Adipose tissue (tissue), 3 donors: ENCODE measurements around the gene XPOT. TPM values are rescaled to one million over a fixed set of nuclear protein-coding genes. Genes with fewer than 3 reads are reported as not detected.
A peak's percentile ranks its signal among the peaks of the same experiment; 100 is the strongest.

Experiments
- H3K27ac ChIP-seq: one replicate; pipeline ENCODE4 v1.5.1; 2013; ENCODE audit warnings: low read depth, low read length
- WGBS, 3 donors: extraction: QIAGEN DNeasy Blood & Tissue Kit; methylation state at CpG; one replicate each; pipeline ENCODE4 v1.1.7; 2013; 5-methylcytosine and 5-hydroxymethylcytosine counted together
- polyA plus RNA-seq, 3 donors: library from polyadenylated mRNA; stranded (reverse); fragments of 200-250 nt; gene quantifications; one replicate each; pipeline ENCODE4 v1.2.3, GENCODE V29; 2013
- donor health status: healthy with polysubstance abuse.
- donor health status: Bipolar disorder and iron deficiency.
- donor health status: healthy.

XPOT gene
- polyA plus RNA-seq, 3 donors, result 14.7 to 31.3 (median 21.4) TPM

DNA sequence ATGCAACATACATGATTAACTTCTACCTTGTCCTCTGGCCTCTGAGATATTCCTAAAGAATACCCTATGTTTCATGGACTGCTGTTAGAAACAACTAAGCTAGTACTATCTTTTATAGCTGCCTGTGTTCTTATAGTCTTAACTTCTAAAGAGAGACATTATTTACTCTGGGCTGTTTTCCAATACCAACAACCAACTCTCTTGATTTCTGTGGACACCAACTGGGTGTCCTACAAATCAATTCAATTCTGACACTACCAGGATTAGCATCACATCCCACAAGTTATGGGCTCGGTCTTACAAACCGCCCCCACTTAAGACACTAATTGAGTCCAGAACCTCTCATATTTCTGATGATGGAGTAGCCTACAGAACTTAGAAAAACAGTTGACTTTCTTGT lies 8.3 kb downstream of the XPOT start:
- WGBS, 3 donors, result 81 to 98% (median 96%) methylated on average over 2 of the region's 2 CpGs
- H3K27ac ChIP-seq, result no peak overlapping the region

DNA sequence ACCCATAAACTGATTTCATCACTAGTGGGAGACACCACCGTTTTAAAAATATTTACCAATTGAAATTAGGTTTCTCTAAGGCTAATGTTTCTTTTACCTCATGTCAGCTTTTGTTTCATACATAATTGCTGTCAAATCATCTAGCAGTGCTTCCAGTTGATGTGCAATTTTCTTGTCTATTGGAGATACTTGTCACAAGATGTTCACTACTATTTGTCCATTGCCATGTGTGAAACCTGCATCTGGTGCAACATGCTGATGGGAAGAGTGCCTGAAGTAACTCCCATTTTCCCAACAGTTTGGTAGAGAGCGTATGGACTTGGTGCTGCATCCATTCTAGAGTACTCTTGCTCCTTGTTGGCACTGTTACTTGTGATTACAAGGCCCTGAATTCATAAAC lies 9.7 kb downstream of the XPOT start:
- WGBS, 3 donors, result 70 to 91% (median 83%) methylated on average over 2 of the region's 2 CpGs
- no peak overlapping the region for H3K27ac ChIP-seq

DNA sequence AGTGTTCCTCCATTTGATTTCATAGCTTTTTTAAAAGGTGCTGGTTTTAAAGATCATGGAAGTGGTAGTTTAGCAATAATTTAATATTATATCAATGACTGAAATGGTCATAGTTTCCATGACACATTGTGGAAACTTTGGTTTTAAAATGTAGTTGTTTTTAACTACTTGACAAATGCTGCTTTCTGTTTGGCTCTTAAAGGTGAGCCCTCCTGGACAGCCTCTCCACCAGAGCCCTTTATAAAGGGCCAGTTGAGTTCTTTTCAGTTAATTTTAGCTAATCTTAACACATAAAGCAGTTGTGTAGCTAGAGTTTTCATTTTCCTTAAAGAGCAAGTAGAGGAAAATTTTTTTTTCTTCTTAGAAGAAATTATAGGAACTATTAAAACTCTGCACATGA lies 14.0 kb downstream of the XPOT start:
- no peak overlapping the region for H3K27ac ChIP-seq

GRCh38 chr12:64419696-64420095 lies 15.5 kb downstream of the XPOT start:
- WGBS, 3 donors, result 64 to 82% (median 81%) methylated on average over 3 of the region's 3 CpGs
- H3K27ac ChIP-seq, result no peak overlapping the region

- no peak overlapping the region for H3K27ac ChIP-seq
- 15 to 44% (median 29%) methylated on average over 1 of the region's 1 CpG for WGBS, 3 donors
These were observed 23.8 kb downstream of the XPOT start for GRCh38 chr12:64427988-64428387.

DNA sequence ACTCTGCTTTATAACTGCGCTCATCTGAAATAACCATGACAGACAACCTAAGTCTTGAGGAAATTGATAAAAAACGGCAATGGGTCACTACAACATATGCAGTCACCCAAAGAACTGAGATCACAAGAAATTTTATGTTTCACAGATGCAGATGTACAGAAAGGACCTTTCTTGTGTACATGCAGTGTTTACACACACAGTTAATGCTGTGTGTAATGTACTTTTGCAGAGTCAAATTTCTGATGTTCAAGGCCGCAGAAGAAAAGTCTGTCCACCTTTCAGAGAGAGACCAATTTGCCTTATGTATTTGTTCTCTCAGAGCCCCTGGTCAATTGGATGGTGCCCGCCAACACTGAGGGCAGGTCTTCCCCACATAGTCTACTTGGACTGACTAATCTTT lies 24.8 kb downstream of the XPOT start:
- 80 to 96% (median 90%) methylated on average over 4 of the region's 4 CpGs for WGBS, 3 donors
- H3K27ac ChIP-seq, result no peak overlapping the region

GRCh38 chr12:64430886-64431285 lies 26.7 kb downstream of the XPOT start:
- H3K27ac ChIP-seq, result no peak overlapping the region
- 66 to 86% (median 74%) methylated on average over 2 of the region's 2 CpGs for WGBS, 3 donors

GRCh38 chr12:64431791-64432190 lies 27.6 kb downstream of the XPOT start:
- 84 to 95% (median 91%) methylated on average over 4 of the region's 4 CpGs for WGBS, 3 donors
- H3K27ac ChIP-seq, result no peak overlapping the region

DNA sequence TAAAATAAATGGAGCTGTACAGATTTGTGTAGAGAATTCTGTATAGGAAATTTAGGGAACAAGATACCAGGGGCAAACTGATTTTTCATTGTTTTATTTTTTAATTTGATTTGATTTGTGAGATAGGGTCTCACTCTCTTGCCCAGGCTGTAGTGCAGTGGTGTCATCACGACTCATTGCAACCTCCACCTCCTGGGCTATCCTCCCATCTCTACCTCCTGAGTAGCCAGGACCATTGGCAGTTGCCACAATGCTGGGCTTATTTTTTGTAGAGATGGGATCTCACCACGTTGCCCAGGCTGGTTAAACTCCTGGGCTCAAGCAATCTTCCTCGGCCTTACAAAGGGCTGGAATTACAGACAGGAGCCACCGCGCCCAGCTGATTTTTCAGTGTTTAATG lies 29.7 kb downstream of the XPOT start:
- 88 to 97% (median 94%) methylated on average over 5 of the region's 5 CpGs for WGBS, 3 donors
- no peak overlapping the region for H3K27ac ChIP-seq

DNA sequence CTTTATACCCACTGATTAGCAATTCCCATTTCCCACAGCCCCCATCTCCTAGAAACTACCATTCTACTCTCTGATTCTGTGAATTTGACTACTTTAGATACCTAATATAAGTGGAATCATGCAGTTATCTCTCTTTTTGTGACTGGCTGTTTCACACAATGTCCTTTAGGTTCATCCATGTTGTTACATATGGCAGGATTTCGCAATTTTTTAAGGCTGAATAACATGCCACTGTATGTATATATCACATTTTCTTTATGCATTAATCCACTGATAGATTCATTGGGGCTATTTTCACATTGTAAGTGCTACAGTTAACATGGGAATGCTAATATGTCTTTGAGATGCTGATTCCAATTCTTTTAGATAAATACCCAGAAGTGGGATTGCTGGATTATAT lies 35.9 kb downstream of the XPOT start:
- WGBS, 3 donors, result 97 to 100% (median 98%) methylated on average over 1 of the region's 1 CpG
- no peak overlapping the region for H3K27ac ChIP-seq

DNA sequence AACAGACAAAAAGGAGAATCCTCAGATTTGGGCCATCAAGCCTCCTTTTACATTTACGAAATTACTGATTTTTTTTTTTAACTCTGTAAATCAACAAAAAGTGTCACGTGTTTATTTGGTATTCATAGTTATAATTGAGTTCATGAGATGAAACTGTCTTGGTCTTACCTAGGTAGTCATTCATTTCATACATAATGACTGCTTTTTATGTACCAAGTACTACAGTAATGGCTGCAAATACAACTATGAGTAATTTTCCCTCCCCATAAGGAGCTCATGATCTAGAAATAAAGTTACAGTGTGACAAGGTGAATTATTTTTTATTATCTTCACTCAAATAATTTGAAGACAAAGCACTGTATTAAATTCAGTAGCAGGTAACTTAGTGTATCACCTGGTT lies 41.3 kb downstream of the XPOT start:
- 87 to 96% (median 89%) methylated on average over 2 of the region's 2 CpGs for WGBS, 3 donors
- H3K27ac ChIP-seq, result no peak overlapping the region

GRCh38 chr12:64446295-64446694 lies 42.1 kb downstream of the XPOT start:
- no peak overlapping the region for H3K27ac ChIP-seq
- 65 to 92% (median 81%) methylated on average over 1 of the region's 1 CpG for WGBS, 3 donors

DNA sequence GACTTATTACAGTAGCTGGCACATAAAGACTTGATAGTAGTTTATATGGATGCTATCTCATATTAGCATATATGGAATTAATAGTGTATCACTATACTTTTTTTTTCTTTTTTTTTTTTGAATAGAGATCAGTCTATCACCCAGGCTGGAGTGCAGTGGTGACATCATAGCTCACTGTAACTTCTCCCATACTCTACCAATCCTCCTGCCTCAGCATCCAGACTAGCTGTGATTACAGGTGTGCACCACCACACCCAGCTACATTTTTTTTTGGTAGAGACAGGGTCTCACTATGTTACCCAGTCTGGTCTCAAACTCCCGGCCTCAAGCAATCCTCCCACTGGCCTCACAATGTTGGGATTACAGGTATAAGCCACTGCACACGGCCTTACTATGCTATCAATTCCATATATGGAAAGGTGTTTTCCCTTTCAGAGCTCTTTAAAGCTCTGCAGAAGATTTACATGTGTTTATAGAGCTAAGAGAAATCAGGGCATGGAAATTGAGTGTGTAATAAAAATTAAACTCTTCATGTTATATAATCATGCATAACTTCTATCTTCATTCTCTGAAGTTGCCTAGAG lies 46.0 kb downstream of the XPOT start:
- 80 to 88% (median 82%) methylated on average over 2 of the region's 2 CpGs for WGBS, 3 donors
- no peak overlapping the region for H3K27ac ChIP-seq

- 18 to 20% (median 18%) methylated on average over 8 of the region's 8 CpGs for WGBS, 3 donors
- H3K27ac ChIP-seq, result no peak overlapping the region
These were observed 46.7 kb downstream of the XPOT start for GRCh38 chr12:64450711-64451486.

DNA sequence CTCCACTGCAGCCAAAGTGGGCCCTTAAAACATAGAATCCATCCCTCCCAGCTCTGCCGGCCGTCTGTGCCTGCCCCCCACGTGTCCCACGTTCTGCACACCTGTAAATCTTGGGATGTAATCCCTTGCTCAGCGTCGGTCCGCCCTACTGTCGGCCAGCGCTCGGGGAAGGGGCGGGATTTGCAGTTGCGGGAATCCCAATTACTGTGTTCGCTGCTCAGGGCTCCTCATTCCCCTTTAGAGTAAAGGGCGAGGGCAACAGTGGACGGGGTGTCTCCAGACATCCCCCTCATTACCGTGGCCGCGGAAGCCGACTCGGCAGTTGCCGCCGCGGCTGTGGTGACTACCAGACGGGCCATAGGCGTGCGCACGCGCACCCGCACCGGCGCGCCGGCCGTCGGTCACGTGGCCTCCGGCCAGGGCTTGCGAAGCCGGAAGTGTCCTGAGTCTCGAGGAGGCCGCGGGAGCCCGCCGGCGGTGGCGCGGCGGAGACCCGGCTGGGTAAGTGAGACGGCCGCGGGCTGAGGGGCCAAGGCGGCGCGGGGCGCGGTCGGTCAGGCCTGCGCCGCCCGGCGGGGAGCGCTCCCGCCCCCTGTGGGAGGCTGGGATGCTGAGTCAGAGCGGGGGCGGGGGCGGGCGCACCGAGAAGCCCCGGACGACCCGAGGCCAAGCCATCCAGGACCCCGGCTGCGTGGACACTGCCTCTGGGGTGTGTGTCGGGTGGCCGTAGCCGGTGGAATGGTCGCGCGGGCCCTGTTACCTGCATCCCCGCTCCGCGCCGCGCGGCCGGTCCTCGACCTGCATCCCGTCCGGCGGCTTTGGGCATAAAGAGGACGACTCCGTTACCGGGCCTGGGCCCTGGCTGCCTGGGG lies 47.7 kb downstream of the XPOT start, which contains the start of gene TBK1:
Gene TBK1, plus strand, starts transcription at position 434 of the 872 bp plus-strand sequence. CDS start 3,751 bp downstream, outside the sequence.
- WGBS, 3 donors, result 0% methylated on average over 79 to 94 of the region's 94 CpGs

GRCh38 chr12:64452559-64453329 lies 48.6 kb downstream of the XPOT start:
- 0 to 1% (median 0%) methylated on average over 16 of the region's 16 CpGs for WGBS, 3 donors

More for the DNA sequence above, 47.7 kb downstream of the XPOT start, which contains the start of gene TBK1:
- H3K27ac ChIP-seq, result peak within 1 kb of the TSS; percentile 94

GRCh38 chr12:64455506-64455905 lies 51.3 kb downstream of the XPOT start:
- H3K27ac ChIP-seq, result no peak overlapping the region
- 49 to 91% (median 88%) methylated on average over 1 of the region's 1 CpG for WGBS, 3 donors

More at GRCh38 chr12:64452559-64453329, 48.6 kb downstream of the XPOT start:
- peak overlapping the region; percentile 94 for H3K27ac ChIP-seq

- H3K27ac ChIP-seq, result no peak overlapping the region
These were observed 51.9 kb downstream of the XPOT start for GRCh38 chr12:64456119-64456518.
